ENCODE results near the gene FITM2.

Gene FITM2

GRCh38 chr20:44356353-44356723, 45.3 kb upstream of the FITM2 start:
- H3K4me3 ChIP-seq (ENCODE audit: low read depth, low read length): no peak overlapping the region
- H3K27ac ChIP-seq: no peak overlapping the region
- no peak for DNase-seq
- no peak for TF ChIP-seq CTCF (IDR thresholded peaks at IDR 0.05; ENCODE audit: low read depth, low read length, missing control alignments)
- no peaks in the 10 kb centered on the region for H3K36me3 ChIP-seq (replicated peaks)
- H3K27me3 ChIP-seq (replicated peaks): no peaks in the 10 kb centered on the region
- in situ Hi-C loops (cut with HindIII; ENCODE audit: low pct_ligation_motif_present, low sequenced_read_pairs): no loop called here

GRCh38 chr20:44355498-44356352, 44.7 kb upstream of the FITM2 start, which contains the start of gene HNF4A:
Gene HNF4A (plus strand): TSS chr20:44355699. CDS start chr20:44355805, 106 bp downstream.
- Histone ChIP-seq H3K4me3 (ENCODE audit: low read depth, low read length) (no peak within 1 kb of the TSS), H3K27me3 (replicated peaks) (no peaks in the 10 kb centered on the region), H3K36me3 (replicated peaks) (no peaks in the 10 kb centered on the region), H3K27ac (no peak within 1 kb of the TSS)
- no peak for TF ChIP-seq CTCF (IDR thresholded peaks at IDR 0.05; ENCODE audit: low read depth, low read length, missing control alignments)
- in situ Hi-C loops (cut with HindIII; ENCODE audit: low pct_ligation_motif_present, low sequenced_read_pairs): no loop called here
- no peak for DNase-seq

- in situ Hi-C loops (cut with HindIII; ENCODE audit: low pct_ligation_motif_present, low sequenced_read_pairs): no loop called here
- Histone ChIP-seq H3K27me3 (replicated peaks) (no peaks in the 10 kb centered on the region), H3K27ac (no peak overlapping the region)
Measured at GRCh38 chr20:44354979-44355497, 44.0 kb upstream of the FITM2 start.

GRCh38 chr20:44350567-44350966, 39.6 kb upstream of the FITM2 start:
- in situ Hi-C loops (cut with HindIII; ENCODE audit: low pct_ligation_motif_present, low sequenced_read_pairs): no loop called here
- Histone ChIP-seq H3K27me3 (replicated peaks) (no peaks in the 10 kb centered on the region), H3K36me3 (replicated peaks) (no peaks in the 10 kb centered on the region), H3K27ac (no peak overlapping the region), H3K4me3 (ENCODE audit: low read depth, low read length) (no peak overlapping the region)
- no peak for DNase-seq
- no peak for TF ChIP-seq CTCF (IDR thresholded peaks at IDR 0.05; ENCODE audit: low read depth, low read length, missing control alignments)

More at GRCh38 chr20:44354979-44355497, 44.0 kb upstream of the FITM2 start:
- Histone ChIP-seq H3K4me3 (ENCODE audit: low read depth, low read length) (no peak overlapping the region), H3K36me3 (replicated peaks) (no peaks in the 10 kb centered on the region)
- no peak for TF ChIP-seq CTCF (IDR thresholded peaks at IDR 0.05; ENCODE audit: low read depth, low read length, missing control alignments)
- no peak for DNase-seq

- H3K4me3 ChIP-seq (ENCODE audit: low read depth, low read length): no peak overlapping the region
- no peak overlapping the region for H3K27ac ChIP-seq
- no peaks in the 10 kb centered on the region for H3K27me3 ChIP-seq (replicated peaks)
- H3K36me3 ChIP-seq (replicated peaks): no peaks in the 10 kb centered on the region
- TF ChIP-seq CTCF (IDR thresholded peaks at IDR 0.05; ENCODE audit: low read depth, low read length, missing control alignments): no peak
- in situ Hi-C loops (cut with HindIII; ENCODE audit: low pct_ligation_motif_present, low sequenced_read_pairs): no loop called here
- DNase-seq: no peak
Measured at GRCh38 chr20:44349349-44349748, 38.3 kb upstream of the FITM2 start.
